ENCODE data around the gene NEIL1. TPM values are rescaled to one million over a fixed set of nuclear protein-coding genes. Genes with fewer than 3 reads are reported as not detected.
"Not testable (repeated sequence)": the region's sequence is repeated elsewhere in the genome, so short reads cannot be mapped to it uniquely, and the experiment has no call there.

The NEIL1 gene
- total RNA-seq, 3 donors from 2014 or later, result 23.4 to 101 (median 97.9) TPM

GRCh38 chr15:75327491-75327890 is 19.3 kb upstream of the NEIL1 start:
- Histone ChIP-seq H3K27ac (no peak overlapping the region), H3K4me1 (no peaks in the 10 kb centered on the region), H3K9me3 (no peaks in the 10 kb centered on the region), H3K4me3 (no peak overlapping the region), H3K27me3 (no peaks in the 10 kb centered on the region), H3K36me3 (no peaks in the 10 kb centered on the region)
- TF ChIP-seq POLR2A (IDR thresholded peaks at IDR 0.05) (no peak), POLR2AphosphoS5 (IDR thresholded peaks at IDR 0.05) (no peak), CTCF (IDR thresholded peaks at IDR 0.05) (no peak)
- no peak for DNase-seq (ENCODE audit: low spot score in 2 of 2)
- intact Hi-C loops (cut with DNase I; ENCODE audit: low total_unique reads), result no loop called here

- no peaks in the 10 kb centered on the region for H3K27me3 ChIP-seq
- no peaks in the 10 kb centered on the region for H3K36me3 ChIP-seq
- TF ChIP-seq CTCF (IDR thresholded peaks at IDR 0.05) (no peak), POLR2A (IDR thresholded peaks at IDR 0.05) (no peak), POLR2AphosphoS5 (IDR thresholded peaks at IDR 0.05) (no peak)
- H3K9me3 ChIP-seq, result no peaks in the 10 kb centered on the region
- intact Hi-C loops (cut with DNase I; ENCODE audit: low total_unique reads), result no loop called here
- no peak overlapping the region for H3K4me3 ChIP-seq
- H3K4me1 ChIP-seq, result no peaks in the 10 kb centered on the region
- no peak overlapping the region for H3K27ac ChIP-seq
- DNase-seq (ENCODE audit: low spot score in 2 of 2), result no peak
These were observed 18.1 kb upstream of the NEIL1 start for GRCh38 chr15:75328493-75329314.

- TF ChIP-seq CTCF (IDR thresholded peaks at IDR 0.05) (no peak), POLR2AphosphoS5 (IDR thresholded peaks at IDR 0.05) (no peak), POLR2A (IDR thresholded peaks at IDR 0.05) (no peak)
- intact Hi-C loops (cut with DNase I; ENCODE audit: low total_unique reads), result no loop called here
- DNase-seq (ENCODE audit: low spot score in 2 of 2), result no peak
These were observed 17.3 kb upstream of the NEIL1 start for GRCh38 chr15:75329571-75329970.

GRCh38 chr15:75332093-75332492 is 14.7 kb upstream of the NEIL1 start:
- H3K27me3 ChIP-seq; intact Hi-C loops (cut with DNase I; ENCODE audit: low total_unique reads); H3K27ac ChIP-seq; H3K9me3 ChIP-seq; H3K36me3 ChIP-seq; H3K4me3 ChIP-seq; DNase-seq (ENCODE audit: low spot score in 2 of 2); H3K4me1 ChIP-seq: not testable (repeated sequence)

More at GRCh38 chr15:75329571-75329970, 17.3 kb upstream of the NEIL1 start:
- Histone ChIP-seq H3K27me3 (no peaks in the 10 kb centered on the region), H3K4me1 (no peaks in the 10 kb centered on the region), H3K9me3 (no peaks in the 10 kb centered on the region), H3K4me3 (no peak overlapping the region), H3K36me3 (no peaks in the 10 kb centered on the region), H3K27ac (no peak overlapping the region)

- H3K4me1 ChIP-seq; H3K36me3 ChIP-seq; H3K4me3 ChIP-seq; H3K9me3 ChIP-seq; H3K27ac ChIP-seq; intact Hi-C loops (cut with DNase I; ENCODE audit: low total_unique reads); DNase-seq (ENCODE audit: low spot score in 2 of 2); H3K27me3 ChIP-seq: not testable (repeated sequence)
These were observed 13.0 kb upstream of the NEIL1 start for GRCh38 chr15:75333654-75334419.

- H3K4me3 ChIP-seq, result peak overlapping the region; percentile 66 to 80 (median 74)
- no peaks in the 10 kb centered on the region for H3K9me3 ChIP-seq
- no peaks in the 10 kb centered on the region for H3K27me3 ChIP-seq
- H3K36me3 ChIP-seq, result no peaks in the 10 kb centered on the region
- no peak for DNase-seq (ENCODE audit: low spot score in 2 of 2)
- intact Hi-C loops (cut with DNase I; ENCODE audit: low total_unique reads), result no loop called here
- H3K4me1 ChIP-seq, result no peaks in the 10 kb centered on the region
- peak overlapping the region in 1 of 2 donors; percentile 73 for H3K27ac ChIP-seq
- TF ChIP-seq POLR2A (IDR thresholded peaks at IDR 0.05) (no peak), CTCF (IDR thresholded peaks at IDR 0.05) (no peak), POLR2AphosphoS5 (IDR thresholded peaks at IDR 0.05) (no peak)
These were observed 11.5 kb upstream of the NEIL1 start for GRCh38 chr15:75335313-75335704.

Data from breast epithelium (tissue), 4 donors.